Stimulated activated naive CD8-positive, alpha-beta T cell treated with anti-CD3 and anti-CD28 coated beads, Interleukin-15, amount 100 ng/mL, for 72 hours (primary cell): ENCODE measurements around the gene STAB2.
A peak's percentile ranks its signal among the peaks of the same experiment; 100 is the strongest.
"Not testable (repeated sequence)": the region's sequence is repeated elsewhere in the genome, so short reads cannot be mapped to it uniquely, and the experiment has no call there.

Source experiments
- ATAC-seq: fragments of 150-1000 bp; cut with Tn5 transposase; 2 replicates; pipeline ENCODE4 v1.10.0; 2021; ENCODE audit warnings: mild to moderate bottlenecking, moderate library complexity
- DNase-seq, 2 donors: peaks; one replicate each; pipeline ENCODE4 v3.0.0; 2021 to 2022
- H3K27ac Mint-ChIP-seq, 2 donors: one replicate each; pipeline ENCODE4 v1.8.0; 2022; ENCODE audit warnings: mild to moderate bottlenecking in 2 of 2, mixed read lengths in 2 of 2, moderate library complexity in 2 of 2
- H3K27me3 Mint-ChIP-seq: one replicate; pipeline ENCODE4 v1.8.0; 2022; ENCODE audit warnings: mixed read lengths
- H3K4me1 Mint-ChIP-seq: one replicate; pipeline ENCODE4 v1.8.0; 2022; ENCODE audit warnings: mild to moderate bottlenecking, mixed read lengths
- H3K4me3 Mint-ChIP-seq, 2 donors: one replicate each; pipeline ENCODE4 v1.8.0; 2022; ENCODE audit warnings: mild to moderate bottlenecking in 2 of 2, mixed read lengths in 2 of 2, moderate library complexity in 1 of 2
- H3K9me3 Mint-ChIP-seq, 2 donors: one replicate each; pipeline ENCODE4 v1.8.0; 2022; ENCODE audit warnings: mixed read lengths in 2 of 2

The STAB2 gene

DNA sequence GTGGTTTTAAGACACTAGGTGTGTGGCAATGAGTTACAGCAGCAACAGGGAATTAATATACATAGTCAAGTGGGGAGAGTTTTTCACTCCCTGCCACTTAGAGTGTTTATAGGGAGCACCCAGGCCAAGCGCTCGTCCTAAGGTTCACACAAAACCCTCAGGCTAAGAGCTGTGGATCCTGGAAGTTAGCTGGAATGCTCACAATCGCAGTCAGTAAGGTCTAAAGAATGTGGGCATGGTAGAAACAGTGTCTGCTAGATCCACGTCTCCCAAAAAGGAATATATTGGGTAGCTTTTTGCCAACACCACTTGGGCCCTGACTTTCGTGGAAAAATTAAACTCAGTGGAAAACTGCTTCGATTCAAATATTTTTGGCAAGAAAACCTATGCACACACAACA lies 36.6 kb downstream of the STAB2 start:
- ATAC-seq, result no peak
- H3K9me3 Mint-ChIP-seq, result no peaks in the 10 kb centered on the region
- no peak overlapping the region for H3K27ac Mint-ChIP-seq
- H3K4me3 Mint-ChIP-seq, result no peak overlapping the region
- H3K4me1 Mint-ChIP-seq, result no peaks in the 10 kb centered on the region
- DNase-seq, result no peak
- peaks cover 8% of the 10 kb centered on the region for H3K27me3 Mint-ChIP-seq

DNA sequence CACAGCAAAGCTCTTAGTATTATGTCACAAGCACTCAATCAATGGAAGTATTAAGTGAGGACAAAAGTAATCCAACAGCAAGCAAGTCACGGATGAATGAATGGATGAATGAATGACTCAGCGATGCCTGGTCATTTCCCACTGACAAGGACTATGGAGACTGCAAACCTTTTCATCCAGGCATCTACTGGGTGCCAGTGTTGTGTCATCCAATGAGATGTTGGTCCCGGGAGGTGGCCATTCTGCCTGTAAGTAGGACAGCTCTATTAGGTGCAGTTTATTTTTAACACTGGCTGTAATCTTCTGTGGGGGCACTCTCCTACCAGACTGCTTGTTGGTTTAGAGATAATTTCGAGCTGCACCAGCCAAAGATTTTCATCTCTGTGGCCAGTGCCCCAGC lies 39.4 kb downstream of the STAB2 start:
- Mint-ChIP-seq H3K27ac (no peak overlapping the region), H3K27me3 (no peaks in the 10 kb centered on the region), H3K4me3 (no peak overlapping the region), H3K4me1 (no peaks in the 10 kb centered on the region), H3K9me3 (no peaks in the 10 kb centered on the region)
- DNase-seq (no peak), ATAC-seq (peak; percentile 31)

DNA sequence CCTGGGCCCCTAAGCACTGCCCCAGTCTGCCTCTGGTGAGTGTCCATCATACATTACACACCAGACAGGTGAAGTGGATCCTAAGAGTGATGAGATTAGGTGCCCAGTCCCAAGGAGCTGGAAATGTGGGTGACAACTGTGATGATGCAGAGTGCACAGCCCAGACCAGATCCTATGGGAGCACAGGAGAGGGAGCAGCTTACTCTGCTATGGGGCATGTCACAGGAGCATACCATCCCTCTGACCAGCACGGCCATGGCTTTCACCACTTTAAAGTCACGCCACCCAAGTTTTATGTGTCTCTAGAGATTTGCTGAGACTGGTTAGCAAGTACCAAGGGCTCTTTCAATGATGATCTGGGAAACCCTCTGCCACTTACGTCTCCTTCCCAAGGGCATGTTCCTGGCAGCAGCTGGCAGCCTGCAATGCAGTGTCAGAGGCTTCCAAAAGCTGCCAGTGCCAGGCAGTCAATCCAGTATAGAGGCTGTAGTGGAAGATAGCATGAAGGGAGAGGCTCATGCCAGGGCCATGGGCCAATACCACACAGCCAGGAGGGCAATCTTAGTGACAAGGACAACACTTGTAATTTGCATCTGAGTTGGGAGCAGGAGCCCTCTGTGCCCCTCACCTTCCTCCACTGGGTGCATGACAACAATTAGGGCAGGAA lies 40.2 kb downstream of the STAB2 start:
- H3K4me3 Mint-ChIP-seq, result no peak overlapping the region
- no peaks in the 10 kb centered on the region for H3K9me3 Mint-ChIP-seq
- no peaks in the 10 kb centered on the region for H3K27me3 Mint-ChIP-seq
- H3K27ac Mint-ChIP-seq, result no peak overlapping the region
- no peaks in the 10 kb centered on the region for H3K4me1 Mint-ChIP-seq
- ATAC-seq (peak; percentile 45), DNase-seq (no peak)

DNA sequence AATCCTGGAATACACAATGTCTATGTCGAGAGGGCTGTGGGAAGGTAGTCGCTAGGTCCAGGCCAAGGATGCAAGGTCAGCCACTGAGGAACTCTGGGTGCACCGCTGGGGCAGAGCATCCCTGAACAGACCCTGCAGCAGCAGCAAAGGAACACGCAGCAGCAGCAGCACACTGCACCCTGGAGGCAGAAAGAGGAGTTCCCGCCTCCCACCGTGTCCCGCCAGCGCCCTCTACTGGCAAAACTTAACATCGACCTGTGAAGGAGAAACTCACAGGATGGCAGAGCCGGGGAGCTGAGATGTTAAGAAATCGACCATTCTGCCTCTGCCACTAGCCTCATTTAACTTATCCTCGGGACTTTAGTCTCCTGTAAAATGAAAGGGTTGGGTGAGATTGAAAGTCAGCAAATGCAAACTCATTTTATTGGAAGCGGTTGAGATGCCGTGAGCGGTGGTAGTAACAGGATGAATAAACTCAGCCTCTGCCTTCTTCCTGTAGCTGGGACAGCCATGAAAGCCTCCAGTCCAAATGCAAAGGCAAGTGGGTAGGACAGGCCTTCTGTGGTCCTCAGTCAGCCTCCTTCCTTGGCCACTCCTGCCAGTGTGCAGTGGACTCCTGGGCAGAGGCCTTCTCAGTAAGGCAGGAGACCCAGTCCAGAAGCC lies 45.6 kb downstream of the STAB2 start:
- peak; percentile 64 to 69 for DNase-seq
- Mint-ChIP-seq H3K9me3 (no peaks in the 10 kb centered on the region), H3K27me3 (no peaks in the 10 kb centered on the region), H3K27ac (no peak overlapping the region), H3K4me3 (no peak overlapping the region), H3K4me1 (no peaks in the 10 kb centered on the region)
- ATAC-seq, result peak; percentile 76

DNA sequence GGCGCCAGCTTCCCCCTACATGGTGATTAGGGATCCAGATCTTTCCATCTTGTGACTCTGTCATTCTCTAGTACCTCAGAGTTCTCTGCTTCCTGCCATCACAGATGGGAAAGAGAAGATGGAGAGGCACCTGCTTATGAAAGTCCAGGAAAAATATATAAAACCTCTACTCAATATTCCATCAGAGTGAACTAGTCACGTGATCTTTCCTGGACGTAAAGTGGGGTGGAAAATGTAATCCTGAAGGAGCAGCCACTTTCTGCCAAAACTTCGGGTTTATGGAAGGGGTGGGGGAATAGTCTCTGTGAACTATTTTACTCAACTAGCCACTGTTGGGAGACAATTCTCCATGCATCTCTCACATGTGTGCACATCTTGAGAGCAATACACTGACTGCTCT lies 47.7 kb downstream of the STAB2 start:
- Mint-ChIP-seq H3K27me3 (no peaks in the 10 kb centered on the region), H3K4me3 (no peak overlapping the region), H3K27ac (no peak overlapping the region)

DNA sequence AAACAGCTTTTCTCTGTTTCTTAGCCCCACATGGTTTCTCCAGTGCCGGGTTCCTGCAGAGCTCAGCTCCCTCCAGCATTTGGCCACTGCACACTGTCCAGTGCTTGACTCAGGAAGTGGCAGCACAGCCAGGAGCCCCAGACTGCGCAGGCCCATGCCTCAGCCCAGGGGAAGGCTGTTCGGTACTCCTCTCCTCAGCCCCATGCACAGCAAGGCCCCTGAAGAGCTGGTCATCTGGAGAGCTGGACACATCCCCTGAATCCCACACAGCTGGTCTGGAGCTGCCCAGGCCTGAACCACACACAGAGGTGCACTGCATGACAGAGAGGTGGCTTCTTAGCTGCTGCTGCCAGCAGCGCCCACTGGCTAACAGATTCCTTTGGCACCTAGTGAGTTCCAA lies 48.3 kb downstream of the STAB2 start:
- H3K4me3 Mint-ChIP-seq, result no peak overlapping the region
- H3K27ac Mint-ChIP-seq, result no peak overlapping the region
- no peaks in the 10 kb centered on the region for H3K4me1 Mint-ChIP-seq
- ATAC-seq (peak; percentile 46), DNase-seq (no peak)
- peaks cover 0 to 5% of the 10 kb centered on the region in 2 donors for H3K9me3 Mint-ChIP-seq
- H3K27me3 Mint-ChIP-seq, result no peaks in the 10 kb centered on the region

More for the DNA sequence above, 47.7 kb downstream of the STAB2 start:
- Mint-ChIP-seq H3K4me1 (no peaks in the 10 kb centered on the region), H3K9me3 (no peaks in the 10 kb centered on the region)
- DNase-seq (no peak), ATAC-seq (no peak)

DNA sequence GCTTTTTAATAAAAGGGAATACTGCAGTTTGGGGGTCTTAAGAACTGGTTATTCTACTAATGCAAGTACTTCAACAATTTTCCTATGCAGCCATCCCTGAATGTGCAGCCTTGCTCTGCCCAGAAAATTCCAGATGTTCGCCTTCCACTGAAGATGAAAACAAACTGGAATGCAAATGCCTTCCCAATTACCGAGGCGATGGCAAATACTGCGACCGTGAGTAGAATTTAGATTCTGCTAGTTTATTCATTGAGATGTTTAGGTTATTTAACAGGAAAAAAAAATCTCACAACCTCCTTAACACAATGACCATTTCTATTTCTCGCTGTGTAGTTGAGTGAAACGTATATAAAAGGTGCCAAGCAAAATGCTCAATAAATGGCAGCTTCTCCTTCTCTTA lies 49.9 kb downstream of the STAB2 start:
- no peak overlapping the region for H3K4me3 Mint-ChIP-seq
- no peaks in the 10 kb centered on the region for H3K4me1 Mint-ChIP-seq
- H3K27me3 Mint-ChIP-seq, result no peaks in the 10 kb centered on the region
- ATAC-seq (no peak), DNase-seq (no peak)
- H3K9me3 Mint-ChIP-seq, result peaks cover 0 to 8% of the 10 kb centered on the region in 2 donors
- no peak overlapping the region for H3K27ac Mint-ChIP-seq

DNA sequence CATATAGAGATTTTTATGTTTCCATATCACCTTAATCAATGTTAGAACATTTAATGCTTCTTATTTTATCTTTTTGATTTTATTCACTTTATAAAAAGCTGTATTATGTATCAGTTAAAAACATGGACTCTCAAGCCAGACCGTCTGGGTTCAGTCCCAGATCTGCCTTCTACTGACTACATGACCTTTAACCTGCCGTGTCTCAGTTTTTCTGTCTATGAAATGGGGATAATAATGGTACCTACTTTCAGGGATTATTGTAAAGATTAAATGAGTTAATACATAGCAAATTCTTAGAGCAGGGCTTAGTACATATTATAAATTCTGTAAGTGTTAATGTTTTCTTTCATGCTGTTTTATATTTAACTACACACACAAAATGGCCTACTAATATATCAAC lies 50.4 kb downstream of the STAB2 start:
- H3K27ac Mint-ChIP-seq, result no peak overlapping the region
- no peaks in the 10 kb centered on the region for H3K4me1 Mint-ChIP-seq
- ATAC-seq (no peak), DNase-seq (no peak)
- no peak overlapping the region for H3K4me3 Mint-ChIP-seq
- H3K9me3 Mint-ChIP-seq, result peaks cover 0 to 8% of the 10 kb centered on the region in 2 donors
- H3K27me3 Mint-ChIP-seq, result no peaks in the 10 kb centered on the region

DNA sequence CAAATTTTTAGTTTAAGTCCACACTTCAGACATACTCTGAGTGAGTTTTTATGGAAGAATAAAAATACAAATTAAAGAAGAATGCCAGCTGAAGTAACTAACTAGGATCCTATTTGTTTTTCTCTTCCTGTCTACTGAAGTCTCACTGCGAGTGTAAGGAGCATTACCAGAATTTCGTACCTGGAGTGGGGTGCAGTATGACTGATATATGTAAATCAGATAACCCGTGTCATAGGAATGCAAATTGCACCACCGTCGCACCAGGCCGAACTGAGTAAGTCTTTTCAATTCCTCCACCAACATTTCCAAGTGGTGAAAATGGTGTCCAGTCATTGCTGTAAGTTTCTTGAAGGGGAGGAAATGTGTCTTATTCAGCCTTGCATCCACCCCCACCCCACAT lies 52.9 kb downstream of the STAB2 start:
- H3K4me3 Mint-ChIP-seq, result no peak overlapping the region
- H3K27me3 Mint-ChIP-seq, result no peaks in the 10 kb centered on the region
- ATAC-seq, result no peak
- no peaks in the 10 kb centered on the region for H3K4me1 Mint-ChIP-seq
- H3K9me3 Mint-ChIP-seq, result peaks cover 4 to 14% of the 10 kb centered on the region in 2 donors
- H3K27ac Mint-ChIP-seq, result no peak overlapping the region
- no peak for DNase-seq

DNA sequence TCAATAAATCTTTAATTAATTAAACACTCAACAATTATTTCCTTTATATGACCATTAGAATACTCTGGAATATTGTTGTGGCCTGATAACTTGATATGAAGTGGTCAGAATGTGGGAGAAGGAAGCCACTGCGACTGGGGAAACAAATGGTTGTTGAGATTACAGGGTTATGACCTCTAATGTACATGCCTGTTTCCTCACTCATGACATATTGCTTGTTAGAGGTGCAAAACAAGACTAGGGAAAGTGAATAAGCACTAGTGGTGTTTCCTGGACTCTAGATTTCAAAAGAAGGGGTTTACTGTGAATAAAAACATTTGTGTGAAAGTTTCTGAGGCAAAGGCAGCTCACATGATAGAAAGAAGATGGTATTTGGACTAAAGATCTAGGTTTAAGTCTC lies 53.3 kb downstream of the STAB2 start:
- no peak for DNase-seq
- ATAC-seq, result no peak
- H3K27me3 Mint-ChIP-seq, result no peaks in the 10 kb centered on the region
- no peaks in the 10 kb centered on the region for H3K4me1 Mint-ChIP-seq
- H3K27ac Mint-ChIP-seq, result no peak overlapping the region
- H3K4me3 Mint-ChIP-seq, result no peak overlapping the region
- peaks cover 4 to 14% of the 10 kb centered on the region in 2 donors for H3K9me3 Mint-ChIP-seq

DNA sequence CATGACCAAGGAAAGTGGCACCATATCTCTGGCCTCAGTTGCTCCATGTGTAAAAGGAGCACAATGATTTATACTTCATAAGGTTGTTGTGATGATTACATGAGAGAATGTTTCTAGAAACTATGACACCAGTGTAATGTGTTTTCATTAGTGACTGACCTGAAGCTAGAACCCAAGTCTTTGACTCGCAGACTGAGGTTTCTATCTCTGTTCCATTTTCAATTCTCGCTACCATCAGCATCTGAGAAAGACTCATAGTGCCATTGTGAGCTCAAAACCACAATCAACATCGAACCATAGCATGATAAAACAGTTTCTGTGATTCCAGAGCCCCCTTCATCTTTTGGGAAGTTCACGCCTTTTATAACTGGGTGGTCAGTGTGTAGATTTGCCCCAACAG lies 53.8 kb downstream of the STAB2 start:
- ATAC-seq, result no peak
- peaks cover 4 to 14% of the 10 kb centered on the region in 2 donors for H3K9me3 Mint-ChIP-seq
- DNase-seq, result no peak
- H3K4me3 Mint-ChIP-seq, result no peak overlapping the region
- H3K27me3 Mint-ChIP-seq, result no peaks in the 10 kb centered on the region
- no peaks in the 10 kb centered on the region for H3K4me1 Mint-ChIP-seq
- H3K27ac Mint-ChIP-seq, result peak overlapping the region in 1 of 2 donors; percentile 7

DNA sequence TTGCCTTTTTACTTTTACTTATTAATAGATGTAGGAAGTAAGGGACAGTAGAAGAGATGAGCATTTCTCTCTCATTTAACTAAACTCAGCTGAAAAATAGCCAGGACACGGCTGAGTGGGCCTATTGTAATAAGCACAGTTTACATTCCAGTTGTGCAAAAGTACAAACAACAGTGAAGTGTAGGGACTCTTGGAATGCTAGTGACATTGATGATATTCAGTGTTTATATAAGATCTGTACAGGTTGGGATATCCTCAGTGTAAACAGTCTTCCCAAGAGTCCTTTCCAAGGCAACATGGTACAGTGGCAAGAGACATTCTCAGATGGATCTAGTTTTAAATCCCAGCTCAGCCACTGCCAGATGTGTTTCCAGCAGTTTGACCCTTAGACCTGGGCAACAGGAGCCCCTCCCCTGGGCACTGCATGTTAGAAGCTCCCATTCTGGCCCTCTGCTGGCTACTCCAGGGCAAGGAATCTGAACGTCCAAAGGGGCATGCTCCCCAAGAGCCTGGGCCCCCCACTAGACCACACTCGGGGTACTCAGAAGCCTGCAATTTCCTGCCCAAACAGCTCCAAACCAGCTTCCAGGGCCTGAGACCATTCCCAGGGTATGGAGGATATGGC lies 55.3 kb downstream of the STAB2 start:
- Mint-ChIP-seq H3K9me3 (peaks cover 4 to 14% of the 10 kb centered on the region in 2 donors), H3K27ac (no peak overlapping the region), H3K27me3 (peaks cover 8% of the 10 kb centered on the region), H3K4me1 (no peaks in the 10 kb centered on the region), H3K4me3 (no peak overlapping the region)
- no peak for ATAC-seq
- DNase-seq, result no peak

DNA sequence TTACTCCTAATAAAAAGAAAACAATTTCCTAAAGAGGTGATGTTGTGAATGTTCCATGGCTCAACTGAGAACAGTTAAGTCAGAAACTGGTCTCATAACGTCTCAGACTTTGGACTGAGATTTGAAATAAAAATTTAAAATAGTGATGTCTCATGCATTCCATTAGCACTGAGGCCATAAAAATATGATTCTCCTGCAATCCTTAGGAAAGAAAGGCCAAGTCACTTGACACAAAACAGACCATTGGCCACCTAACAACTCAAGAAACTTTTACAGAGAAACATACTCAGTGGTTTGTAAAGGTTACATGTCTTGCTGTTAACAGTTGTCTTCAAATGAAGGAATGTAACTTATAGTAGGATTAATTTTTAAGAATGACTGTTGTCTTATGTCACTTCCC lies 58.1 kb downstream of the STAB2 start:
- ATAC-seq, result no peak
- Mint-ChIP-seq H3K4me3 (no peak overlapping the region), H3K9me3 (peaks cover 4 to 12% of the 10 kb centered on the region in 2 donors), H3K27me3 (peaks cover 8% of the 10 kb centered on the region), H3K4me1 (no peaks in the 10 kb centered on the region), H3K27ac (no peak overlapping the region)
- DNase-seq, result no peak

DNA sequence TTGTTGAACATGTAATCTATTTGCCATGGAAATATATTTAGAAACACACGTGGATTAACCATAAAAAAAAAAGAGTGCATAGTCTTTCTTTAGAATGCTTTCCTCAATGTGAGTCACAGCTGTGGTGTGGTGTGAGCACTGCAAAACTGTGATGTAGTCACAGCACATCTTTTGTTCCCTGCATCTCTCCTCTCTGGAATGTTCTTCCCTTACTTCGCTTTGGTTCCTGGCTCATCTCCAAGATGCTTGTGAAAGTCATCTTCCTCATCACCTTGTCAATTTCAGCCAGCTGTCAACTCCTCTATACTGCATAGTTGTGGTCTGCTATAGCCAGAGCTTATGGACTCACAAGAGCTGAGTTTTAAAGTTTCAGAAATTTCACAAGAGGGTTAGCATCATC lies 60.2 kb downstream of the STAB2 start:
- H3K9me3 Mint-ChIP-seq, result peaks cover 4 to 7% of the 10 kb centered on the region in 2 donors
- no peak overlapping the region for H3K4me3 Mint-ChIP-seq
- no peak overlapping the region for H3K27ac Mint-ChIP-seq
- peaks cover 8% of the 10 kb centered on the region for H3K27me3 Mint-ChIP-seq
- no peaks in the 10 kb centered on the region for H3K4me1 Mint-ChIP-seq
- no peak for ATAC-seq
- no peak for DNase-seq

DNA sequence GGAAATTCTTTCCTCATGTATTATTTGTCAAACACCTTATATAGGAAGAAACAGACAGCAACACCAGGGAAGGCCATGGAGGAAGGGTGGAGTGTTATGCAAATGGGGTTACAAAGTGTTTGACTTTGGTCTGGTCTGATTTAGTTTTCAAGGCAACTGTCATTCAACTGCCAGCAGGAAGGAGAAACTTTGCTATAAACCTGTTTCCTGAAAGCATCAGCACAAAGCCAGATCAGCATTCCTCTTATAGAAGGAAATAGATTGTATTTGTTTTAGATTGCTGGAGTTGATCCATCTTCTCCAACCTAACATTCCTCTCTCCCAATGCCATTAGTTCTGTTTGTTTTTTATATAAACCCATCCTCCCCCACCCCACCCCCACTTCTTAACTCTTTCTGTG lies 65.7 kb downstream of the STAB2 start:
- H3K4me3 Mint-ChIP-seq, result no peak overlapping the region
- ATAC-seq, result no peak
- H3K4me1 Mint-ChIP-seq, result peaks cover 7% of the 10 kb centered on the region

DNA sequence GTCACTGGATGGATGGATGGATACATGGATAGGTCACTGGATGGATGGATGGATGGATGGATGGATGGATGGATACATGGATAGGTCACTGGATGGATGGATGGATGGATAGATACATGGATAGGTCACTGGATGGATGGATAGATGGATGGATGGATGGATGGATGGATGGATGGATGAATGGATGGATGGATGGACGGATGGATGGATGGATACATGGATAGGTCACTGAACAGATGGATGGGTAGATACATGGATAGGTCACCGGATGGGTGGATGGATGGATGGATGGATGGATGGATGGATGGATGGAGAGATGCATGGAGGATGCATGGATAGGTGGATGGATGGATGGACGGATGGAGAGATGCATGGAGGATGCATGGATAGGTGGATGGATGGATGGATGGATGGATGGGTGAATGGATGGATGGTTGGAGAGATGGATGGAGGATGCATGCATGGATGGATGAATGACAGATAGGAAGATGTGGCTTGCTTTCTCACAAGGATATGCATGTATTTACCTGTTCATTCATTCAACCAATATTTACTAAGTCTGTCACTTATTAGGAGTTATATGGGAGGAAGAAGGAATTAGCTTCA lies 66.6 kb downstream of the STAB2 start:
- not testable (repeated sequence) for H3K4me3 Mint-ChIP-seq, DNase-seq, ATAC-seq, H3K27ac Mint-ChIP-seq, H3K27me3 Mint-ChIP-seq, H3K9me3 Mint-ChIP-seq
- peaks cover 15% of the 10 kb centered on the region for H3K4me1 Mint-ChIP-seq

More for the DNA sequence above, 65.7 kb downstream of the STAB2 start:
- peaks cover 0 to 9% of the 10 kb centered on the region in 2 donors for H3K9me3 Mint-ChIP-seq
- H3K27ac Mint-ChIP-seq, result no peak overlapping the region
- DNase-seq, result no peak
- H3K27me3 Mint-ChIP-seq, result no peaks in the 10 kb centered on the region
